Lung microvascular endothelial cell (primary cell): Measurements from ENCODE around the gene TRIM3. TPM values are rescaled to one million over a fixed set of nuclear protein-coding genes. Genes with fewer than 3 reads are reported as not detected.

Experiments used
- DNase-seq, 2 donors: peaks; one replicate each; pipeline versions ENCODE4 v3.0.0 to v3.0.0-alpha.2; 2010; ENCODE audit warnings: low read depth in 2 of 2
- total RNA-seq: library from RNA; depleted of rRNA; stranded (reverse); fragments of >200 nt; gene quantifications from 2 replicates; pipeline ENCODE4 v1.2.1, GENCODE V29; 2014

The TRIM3 gene
- total RNA-seq, 1 donor from 2014 or later: 21.6 TPM

DNA sequence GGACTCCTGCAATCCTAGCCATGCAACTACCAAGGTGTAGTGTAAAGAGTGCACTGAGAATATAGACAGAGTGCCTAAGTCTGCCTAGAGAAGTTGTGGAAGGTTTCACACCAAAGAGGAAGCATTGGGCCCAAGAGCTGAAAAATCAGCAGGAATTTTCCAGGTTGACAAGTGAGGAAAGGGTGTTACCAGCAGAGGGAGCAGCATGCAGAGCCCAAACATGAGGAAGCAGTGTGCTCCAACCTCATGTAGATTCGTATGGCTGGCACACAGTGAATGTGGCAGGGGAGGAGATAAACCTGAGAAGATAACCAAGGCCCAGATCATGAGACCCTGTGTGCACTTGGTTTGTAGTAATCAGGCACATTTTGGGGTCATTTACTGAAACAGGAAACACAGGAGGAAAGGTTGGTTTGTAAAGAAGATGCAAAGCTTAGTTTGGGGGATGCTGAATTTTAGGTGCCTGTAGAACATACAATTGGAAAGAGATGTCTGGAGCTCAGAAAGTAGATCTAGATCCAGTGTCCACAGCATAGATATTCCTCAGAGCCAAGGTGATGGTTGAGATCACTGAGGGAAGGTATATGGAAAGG lies 34.7 kb downstream of the TRIM3 start:
- DNase-seq: peak; percentile 73 to 83

DNA sequence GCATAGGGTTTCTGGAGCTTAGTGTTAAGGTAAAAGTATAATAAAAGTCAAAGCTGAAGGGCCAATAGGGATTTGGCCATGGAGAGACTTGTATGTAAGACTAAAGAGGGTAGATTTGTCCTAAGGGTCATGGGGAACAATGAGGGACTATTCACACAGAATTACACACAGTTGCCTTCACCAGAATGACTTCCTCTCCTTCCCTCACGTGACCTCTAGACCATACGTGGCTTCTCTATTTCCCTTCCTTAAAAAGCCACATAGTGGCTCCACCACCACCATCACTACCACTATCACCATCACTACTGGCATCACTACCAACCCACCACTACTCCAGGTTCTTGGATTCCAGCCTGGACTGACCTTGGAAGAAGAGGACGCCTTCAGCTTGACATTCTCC lies 35.7 kb downstream of the TRIM3 start:
- no peak for DNase-seq

DNA sequence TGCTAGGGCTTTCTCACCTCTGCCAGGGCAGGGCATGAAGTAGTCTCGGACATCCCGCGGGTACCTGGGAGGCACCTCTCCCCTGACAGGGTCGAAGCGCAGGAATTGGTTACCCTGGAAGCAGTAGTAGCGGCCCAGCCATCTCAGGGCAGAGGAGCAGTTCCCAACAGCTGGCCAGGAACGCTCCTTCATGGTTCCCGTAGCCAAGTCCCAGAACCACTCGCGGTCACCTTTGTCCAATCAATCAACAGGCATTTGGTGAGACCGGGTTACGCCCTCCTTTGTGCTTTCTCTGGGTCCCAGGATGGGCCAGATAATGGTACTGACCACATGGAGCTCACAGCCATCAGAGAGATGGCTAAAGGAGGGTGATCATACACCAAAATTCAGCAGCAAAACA lies 36.3 kb downstream of the TRIM3 start:
- DNase-seq: no peak

DNA sequence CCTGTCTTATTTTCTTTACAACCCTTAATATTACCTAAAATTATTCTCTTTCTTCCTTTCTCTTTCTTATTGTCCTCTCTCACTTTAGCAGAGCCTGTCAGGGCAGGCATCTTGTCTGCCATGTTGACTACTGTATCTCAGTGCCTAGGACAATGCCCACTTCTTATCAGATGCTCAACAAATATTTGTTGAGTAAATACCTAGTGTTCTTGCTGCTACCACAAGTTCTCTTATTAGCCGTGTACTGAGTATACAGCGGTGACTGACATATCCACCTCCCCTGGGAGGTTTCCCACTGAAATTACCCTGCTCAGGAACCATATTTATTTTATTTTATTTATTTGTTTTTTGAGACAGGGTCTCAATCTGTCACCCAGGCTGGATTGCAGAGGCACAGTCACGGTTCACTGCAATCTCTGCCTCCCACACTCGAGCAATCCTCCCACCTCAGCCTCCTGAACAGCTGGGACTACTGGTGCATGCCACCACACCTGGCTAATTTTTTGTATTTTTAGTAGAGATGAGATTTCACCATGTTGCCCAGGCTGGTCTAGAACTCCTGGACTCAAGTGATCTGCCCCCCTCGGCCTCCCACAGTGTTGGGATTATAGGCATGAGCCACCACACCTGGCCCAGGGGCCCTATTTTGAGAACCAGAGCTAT lies 39.6 kb downstream of the TRIM3 start:
- no peak for DNase-seq

DNA sequence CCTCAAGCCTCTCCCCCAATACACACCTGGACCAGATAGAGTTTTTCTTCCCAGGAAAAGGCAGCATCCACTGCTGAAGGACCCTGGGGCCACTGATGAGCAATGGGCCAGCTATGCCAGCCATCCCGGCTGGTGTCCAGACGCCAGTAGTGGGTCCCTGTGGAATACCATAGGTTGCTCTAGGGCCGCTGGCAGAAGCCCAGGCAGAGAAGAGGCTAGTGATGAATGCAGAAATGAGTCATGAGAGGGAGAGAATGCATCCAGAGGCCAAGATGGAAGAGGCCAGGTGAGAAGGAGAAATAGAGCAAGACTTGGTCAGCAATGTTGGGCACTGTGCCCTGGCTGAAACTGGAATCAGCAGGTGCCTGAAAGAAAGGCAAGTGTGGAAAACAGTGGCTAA lies 41.9 kb downstream of the TRIM3 start:
- no peak for DNase-seq

DNA sequence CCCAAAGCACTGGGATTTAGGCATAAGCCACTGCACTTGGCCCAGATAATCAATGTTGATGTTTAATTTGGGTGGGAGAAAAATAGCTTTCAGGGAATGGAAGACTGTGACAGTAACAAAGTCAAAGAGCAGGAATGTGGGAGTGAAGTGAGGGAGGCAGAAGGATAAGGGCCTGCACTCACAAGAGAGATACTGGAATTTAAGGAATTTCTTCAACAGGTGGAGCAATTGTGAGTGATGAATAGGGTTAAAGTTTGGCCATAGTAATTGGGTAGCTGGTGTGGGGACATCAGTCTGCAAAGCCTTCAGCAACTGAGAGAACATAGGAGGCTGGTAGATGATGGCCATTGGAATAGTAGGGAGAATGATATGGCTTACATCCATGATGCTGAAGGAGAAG lies 46.2 kb downstream of the TRIM3 start:
- no peak for DNase-seq

DNA sequence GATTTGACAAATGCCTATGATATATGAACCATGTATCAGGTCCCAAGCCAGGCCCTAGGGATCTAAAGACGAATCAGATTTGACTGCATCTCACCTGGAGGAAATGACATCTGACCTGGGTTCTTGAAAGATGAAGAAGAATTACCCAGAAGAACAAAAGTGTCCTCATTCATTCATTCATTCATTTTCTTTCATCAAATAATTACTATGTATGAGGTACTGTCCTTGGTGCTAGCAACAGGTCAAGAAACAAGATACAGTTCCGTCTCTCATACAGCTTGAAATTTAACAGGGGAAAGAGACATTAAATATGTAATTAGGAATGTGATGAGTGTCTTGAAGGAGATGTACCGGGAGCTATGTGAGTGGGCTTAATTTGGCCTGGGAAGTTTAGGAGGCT lies 53.1 kb downstream of the TRIM3 start:
- DNase-seq: no peak

DNA sequence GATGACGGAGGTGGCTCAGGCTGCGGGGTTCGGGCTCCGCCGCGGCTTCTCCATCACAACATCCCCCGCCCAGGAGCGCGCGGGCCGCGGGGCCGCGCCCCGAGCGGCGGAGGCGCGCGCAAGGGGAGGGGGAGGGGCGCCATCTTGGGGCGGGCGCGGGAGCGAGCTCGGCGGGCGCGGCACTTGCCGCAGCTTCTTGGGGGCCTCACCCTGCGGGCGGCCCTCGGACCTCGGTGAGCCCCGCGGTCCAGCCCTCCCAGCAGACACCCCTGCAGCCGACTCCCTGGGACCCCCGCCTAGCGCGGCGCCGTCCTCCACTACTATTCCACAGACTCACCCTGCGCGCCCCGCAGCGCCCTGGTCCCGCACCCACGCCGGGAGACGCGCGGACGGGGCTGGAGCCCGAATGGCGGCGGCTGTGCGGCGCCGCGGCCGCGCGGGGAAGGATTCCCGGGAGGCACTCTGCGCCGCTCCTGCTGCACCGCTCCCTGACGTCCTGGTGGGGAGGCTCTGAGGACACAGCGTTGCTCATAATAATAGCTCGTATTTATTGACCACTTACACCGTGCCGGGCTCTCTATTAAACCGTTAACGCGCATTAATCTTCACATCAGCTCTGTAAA lies 54.6 kb downstream of the TRIM3 start, which contains the start of gene APBB1:
APBB1 (minus strand) TSS at position 86 of the 623 bp plus-strand sequence. CDS start 7,747 bp downstream, outside the sequence.
- peak; percentile 64 to 70 for DNase-seq

DNA sequence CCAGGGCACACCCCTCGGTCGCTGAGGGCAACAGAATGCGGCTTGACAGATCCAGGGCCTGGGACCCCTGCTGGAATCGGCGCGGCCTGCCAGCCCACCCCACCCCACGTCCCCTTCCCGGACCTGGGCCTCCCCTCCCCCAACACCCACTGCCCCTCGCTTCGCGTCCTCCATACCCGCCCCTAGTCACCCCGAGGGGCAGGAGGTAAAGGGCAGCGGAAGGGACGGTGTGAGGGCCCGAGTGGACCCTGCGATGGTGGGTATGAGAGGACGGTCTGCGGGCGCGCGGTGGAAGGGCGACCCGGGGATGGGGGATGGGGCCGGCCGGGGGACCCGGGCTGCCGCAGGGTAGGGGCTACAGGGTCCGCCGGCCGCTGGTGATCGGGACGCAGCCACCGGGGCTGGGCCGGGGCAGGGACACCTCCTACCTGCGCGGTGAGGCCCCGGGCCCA lies 55.2 kb downstream of the TRIM3 start:
- DNase-seq: peak in 1 of 2 donors; percentile 2

DNA sequence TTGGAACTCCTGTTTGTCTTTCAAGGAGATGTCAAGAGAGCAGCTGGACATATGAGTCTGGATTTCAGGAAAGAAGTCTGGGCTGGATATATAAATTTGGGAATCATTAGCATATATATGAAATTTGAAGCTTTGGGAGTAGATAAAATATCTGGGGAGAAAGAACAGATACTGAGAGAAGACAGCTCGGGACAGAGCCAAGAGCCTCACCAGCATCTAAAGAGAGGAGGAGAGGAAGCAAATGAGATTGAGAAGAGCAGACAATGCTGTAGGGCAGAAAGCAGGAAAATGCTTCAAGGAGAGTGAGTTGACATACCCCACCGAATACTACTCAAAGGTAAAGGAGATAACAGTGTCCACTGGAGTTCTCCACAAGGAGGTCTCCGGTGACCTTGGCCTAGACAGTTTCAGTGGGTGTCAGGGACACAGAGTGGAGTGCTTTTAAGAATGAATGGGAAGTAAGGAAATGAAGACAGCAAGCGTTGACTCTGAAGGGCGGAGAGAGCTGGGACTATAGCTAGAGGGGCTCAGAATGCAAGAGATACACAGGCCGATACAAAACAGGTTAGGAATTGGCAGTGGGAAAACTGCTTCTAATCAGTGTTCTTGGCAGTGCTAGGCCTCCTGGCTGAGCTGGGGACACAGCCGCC lies 55.7 kb downstream of the TRIM3 start:
- peak; percentile 5 to 7 for DNase-seq

DNA sequence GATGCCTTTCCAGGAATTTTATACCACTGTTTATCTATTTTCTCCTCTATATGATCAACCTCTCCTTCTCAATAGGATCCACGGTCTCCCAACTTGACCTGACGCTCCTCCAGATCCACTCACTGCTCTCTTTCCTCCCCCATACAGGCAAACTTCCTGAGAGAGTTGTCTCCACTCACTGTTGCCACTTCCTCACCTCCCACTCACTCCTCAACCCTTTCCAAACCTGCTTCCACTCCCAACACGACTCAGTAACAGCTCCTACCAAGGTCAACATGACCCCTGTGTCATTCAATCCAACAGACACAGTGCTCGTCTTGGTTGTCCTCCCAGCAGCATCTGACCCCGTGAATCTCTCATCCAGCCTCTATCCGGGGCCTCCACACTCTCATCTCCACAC lies 57.9 kb downstream of the TRIM3 start:
- no peak for DNase-seq

DNA sequence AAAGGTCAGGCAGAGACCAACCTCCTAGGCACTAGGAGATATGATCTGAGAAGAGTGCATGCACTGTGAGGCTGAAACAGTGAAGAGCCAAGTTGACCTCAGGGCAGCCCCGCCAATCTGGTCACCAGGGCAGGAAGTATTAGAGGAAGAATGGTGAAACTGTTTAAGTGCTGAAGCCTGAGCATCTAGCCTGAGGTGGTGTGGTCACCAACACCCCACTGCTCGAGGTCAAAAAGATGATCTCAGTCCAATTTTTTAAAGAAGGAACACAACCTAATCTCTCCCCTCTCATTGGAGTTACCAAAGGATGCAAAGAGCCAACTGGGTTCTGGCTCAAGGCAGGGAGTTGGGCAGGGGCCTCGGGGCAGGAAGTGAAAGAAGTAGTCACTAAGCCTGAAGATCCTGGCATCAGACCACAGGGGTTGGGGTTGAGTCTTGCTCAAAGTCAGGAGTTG lies 58.8 kb downstream of the TRIM3 start:
- no peak for DNase-seq

DNA sequence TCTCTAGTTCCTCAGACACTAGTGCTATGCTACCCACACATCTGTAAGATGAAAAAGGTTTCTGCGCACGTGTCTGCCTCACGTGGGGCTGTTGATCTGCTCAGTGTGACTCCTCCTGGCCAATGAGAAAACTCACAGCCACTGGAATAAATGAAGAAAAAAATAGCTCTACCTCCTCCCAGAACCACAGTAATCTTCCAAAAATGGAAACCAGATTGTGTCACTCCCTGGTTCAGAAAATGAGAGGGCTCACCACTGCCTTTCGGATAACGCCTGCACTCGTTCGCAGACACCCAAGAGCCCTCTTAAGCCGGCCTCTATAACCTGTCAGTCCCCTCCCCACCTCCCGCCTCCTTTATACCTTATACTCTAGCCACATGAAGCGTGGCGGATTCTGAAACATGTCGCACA lies 59.9 kb downstream of the TRIM3 start:
- no peak for DNase-seq

DNA sequence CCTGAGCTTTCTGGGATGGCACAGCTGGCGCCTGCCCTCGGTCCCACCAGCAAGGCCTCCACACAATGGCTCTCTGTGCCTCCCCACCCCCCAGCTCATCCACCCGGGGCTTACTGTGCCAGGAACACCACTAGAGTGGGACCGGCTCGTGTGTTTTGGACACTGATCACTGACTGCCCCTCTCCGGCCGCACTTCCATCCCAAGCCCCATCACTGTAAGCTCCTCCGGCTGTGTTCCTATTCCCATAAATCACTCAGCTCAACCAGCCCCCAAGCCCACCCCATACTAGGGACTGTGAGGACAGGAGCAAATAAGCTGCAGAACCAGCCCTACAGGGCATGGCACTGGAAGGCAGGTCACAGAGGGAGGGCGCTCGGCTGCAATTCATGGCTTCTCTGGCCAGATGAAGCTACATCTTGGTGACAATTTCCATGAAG lies 62.1 kb downstream of the TRIM3 start:
- DNase-seq: no peak

DNA sequence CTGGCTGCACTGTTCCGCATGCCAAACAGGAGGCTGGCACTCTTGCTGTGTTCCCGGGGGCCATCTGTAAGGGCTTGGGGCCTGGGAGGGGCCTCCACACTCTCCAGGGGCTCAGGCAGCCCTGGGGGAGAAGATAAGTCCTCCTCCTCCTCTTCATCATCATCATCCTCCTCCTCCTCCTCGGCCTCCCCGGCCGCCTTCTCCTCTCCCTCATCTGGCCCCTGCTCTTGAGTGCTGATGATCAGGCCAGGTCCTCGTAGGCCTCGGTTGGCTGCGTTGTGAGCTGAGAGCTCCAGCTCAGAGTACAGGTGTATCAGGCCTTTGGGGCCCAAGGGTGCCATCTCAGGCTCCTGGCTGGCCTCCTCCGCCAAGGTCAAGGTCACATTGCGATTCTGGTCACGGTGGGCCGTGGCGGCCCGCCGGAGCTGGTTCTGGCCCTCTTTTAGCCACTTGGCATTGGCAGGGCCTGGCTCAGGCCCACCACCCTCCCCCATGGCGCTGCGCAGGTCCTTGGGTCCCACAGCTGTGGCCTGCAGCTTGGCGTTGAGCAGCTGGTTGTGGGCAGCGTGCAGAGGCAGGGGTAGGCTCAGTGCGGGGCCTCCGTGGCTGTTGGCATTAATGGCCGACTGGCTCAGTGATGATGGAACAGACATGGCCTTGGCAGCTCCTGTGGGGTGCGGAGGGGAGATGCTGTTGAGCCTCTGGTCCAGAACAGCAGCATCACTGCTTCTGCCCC lies 62.9 kb downstream of the TRIM3 start:
- DNase-seq: no peak

DNA sequence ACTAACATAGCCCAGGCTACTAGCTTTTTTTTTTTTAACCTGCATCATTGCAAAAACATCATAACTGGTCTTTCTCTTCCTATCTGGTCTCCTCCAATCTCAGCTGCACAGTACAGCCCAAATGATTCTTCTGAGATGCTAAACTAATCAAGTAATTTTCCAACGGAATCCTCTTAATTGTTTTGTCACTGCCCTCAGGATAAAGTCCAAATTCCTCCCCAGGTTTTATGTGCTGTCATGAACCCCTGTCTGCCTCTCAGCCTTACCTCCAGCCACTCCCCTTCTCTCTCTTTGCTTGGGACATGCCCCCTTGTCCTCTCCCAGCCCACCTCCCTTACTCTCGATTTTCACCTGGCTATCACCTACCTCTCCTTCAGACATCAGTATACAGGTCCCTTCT lies 67.4 kb downstream of the TRIM3 start:
- DNase-seq: no peak

DNA sequence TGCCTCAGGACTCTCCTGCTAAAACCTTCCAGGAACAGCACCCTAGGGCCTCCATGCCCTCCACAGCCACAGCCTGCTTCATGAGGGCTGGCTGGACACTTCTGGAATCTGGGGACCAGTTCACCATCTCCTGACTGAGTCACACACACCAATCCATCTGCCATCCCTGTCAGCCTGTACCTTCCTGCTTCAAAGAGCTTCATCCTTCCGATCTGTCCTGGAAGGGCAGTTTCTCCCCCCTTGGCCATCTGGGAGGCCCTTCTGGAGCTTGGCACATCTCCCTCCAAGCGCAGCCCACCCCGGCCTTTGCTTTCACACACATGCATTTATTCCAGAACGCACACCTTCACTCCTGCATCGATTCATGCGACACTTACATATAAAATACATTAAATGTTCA lies 67.9 kb downstream of the TRIM3 start:
- DNase-seq: no peak

DNA sequence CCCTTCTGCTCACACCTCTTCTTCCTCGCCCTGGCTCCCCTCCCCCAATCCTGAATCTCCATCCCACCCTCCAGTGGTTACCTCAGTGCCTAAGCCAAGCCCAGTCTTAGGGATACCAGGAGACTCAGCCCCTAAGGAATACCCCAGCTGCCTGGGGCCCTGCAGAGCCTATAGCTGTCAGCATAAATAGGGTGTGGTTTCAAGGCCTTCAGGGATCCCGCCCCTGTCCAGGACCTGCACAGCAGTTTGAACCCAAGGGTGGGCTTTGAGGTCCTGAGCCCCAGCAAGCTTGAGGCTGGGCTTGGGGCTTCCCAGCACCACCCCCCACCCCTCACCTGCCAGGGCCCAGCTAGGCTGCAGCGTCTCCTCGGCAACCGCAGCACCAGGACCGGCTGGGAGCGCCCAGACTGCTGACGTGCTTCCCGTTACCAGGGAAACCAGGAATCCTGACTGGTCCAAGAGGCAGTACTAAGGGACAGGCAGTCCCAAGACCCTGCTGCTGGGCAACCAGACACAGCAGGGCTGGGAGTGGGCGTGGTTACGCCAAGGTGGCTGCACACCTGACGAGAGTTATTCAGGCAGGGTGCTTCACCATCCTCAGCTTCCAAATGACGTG lies 68.6 kb downstream of the TRIM3 start:
- DNase-seq: no peak

DNA sequence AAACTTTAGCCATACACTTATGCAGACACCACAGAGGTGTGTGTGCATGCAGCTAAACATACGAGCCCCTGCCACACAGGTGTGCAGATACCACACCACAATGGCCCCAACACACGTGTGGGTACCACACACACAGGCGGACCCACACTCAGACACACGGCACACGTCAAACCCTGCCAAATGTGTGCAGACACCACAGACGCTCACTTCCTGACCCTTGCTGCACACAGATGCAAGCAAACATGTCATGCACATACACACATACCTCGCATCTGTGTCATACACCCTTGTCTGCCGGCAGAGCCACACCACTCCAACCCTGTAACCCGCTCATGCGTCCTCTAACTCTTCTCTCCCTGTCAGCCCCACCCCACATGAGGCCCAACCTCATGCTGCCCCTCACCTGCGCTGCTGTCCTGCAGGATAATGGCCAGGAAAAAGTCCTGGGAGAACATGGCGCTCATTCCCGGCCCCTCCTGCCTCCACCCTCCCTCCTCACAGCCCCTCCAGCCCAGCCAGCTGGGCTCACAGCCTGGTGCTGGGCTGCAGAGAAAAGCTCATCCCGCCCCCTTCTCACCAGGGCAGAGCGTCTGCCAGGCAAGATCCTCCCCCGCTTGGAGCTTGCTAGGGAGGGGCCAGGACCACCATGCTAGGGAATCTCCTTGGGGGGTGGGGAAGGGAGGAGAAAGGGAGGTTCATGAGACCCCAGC lies 69.2 kb downstream of the TRIM3 start:
- DNase-seq: no peak

DNA sequence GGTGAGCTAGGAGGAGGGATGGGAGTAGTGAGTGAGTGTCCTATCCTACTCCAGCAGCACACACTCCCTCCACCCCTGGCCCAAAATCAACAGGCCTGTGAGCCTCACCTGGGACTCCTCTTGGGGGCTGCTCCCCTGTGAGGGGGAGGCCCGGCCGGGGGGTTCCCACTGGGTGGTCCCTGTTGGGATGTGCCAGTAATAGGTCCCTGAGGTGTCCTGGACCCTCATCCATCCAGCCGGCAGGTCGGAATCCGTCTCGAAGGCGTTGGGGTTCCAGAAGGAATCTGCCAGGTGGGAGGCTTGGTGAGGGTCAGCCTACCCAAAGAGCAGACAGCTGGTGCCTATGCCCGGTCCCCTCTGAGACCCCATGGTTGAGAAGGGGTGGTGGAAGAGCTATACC lies 70.2 kb downstream of the TRIM3 start:
- no peak for DNase-seq
